Measurements from ENCODE around the gene KRT8.
A peak's percentile ranks its signal among the peaks of the same experiment; 100 is the strongest.

The KRT8 gene

DNA sequence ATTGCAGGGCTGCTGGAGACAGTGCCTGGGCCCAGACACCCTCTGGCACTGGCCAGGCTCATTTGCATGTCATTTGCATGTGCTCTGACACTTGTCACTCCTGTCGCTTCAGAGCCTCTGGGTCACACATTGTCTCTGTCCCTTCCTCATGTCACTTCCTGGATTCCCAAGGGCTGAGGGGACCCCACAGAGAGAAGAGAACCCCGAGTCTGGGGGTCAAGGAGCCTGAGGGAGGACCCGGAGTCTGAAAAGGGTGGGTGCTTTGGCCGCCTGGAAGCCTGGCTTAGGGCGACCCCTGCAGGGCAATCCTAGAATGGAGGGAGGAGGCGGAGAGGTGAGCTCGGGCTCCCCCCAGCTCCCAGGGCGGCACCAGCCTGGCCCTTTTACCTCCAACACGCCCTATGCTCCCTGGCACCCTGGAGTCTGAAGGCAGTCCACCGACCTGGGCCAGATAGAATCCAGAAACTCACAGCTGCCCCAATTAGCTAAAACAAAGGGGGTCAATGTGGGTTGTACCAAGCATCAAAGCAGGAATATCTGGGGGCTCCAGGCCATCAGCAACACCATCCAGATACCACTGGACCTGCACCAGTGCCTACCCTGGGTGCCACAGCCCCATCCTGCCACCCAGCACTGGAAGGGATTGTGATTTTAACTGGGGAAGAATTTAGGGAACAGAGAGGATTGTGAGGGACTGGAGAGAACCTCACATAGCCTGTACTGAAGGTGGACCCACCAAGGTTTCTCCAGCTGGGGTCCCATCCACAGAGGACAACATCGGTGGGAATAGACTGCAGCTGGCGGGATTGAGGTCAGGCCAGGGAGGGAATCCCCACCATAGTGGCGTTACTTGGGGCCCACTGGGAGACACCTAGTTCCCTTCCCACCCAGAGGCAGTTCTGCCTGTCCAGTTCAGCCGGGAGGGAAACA, 34.2 kb downstream of the KRT8 start:
- H3K4me3 ChIP-seq (ENCODE audit: low read depth, low read length): no peak overlapping the region
- TF ChIP-seq, protein P1, sequence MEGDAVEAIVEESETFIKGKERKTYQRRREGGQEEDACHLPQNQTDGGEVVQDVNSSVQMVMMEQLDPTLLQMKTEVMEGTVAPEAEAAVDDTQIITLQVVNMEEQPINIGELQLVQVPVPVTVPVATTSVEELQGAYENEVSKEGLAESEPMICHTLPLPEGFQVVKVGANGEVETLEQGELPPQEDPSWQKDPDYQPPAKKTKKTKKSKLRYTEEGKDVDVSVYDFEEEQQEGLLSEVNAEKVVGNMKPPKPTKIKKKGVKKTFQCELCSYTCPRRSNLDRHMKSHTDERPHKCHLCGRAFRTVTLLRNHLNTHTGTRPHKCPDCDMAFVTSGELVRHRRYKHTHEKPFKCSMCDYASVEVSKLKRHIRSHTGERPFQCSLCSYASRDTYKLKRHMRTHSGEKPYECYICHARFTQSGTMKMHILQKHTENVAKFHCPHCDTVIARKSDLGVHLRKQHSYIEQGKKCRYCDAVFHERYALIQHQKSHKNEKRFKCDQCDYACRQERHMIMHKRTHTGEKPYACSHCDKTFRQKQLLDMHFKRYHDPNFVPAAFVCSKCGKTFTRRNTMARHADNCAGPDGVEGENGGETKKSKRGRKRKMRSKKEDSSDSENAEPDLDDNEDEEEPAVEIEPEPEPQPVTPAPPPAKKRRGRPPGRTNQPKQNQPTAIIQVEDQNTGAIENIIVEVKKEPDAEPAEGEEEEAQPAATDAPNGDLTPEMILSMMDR (IDR thresholded peaks at IDR 0.05; ENCODE audit: low read depth, low read length): peak; percentile 57

DNA sequence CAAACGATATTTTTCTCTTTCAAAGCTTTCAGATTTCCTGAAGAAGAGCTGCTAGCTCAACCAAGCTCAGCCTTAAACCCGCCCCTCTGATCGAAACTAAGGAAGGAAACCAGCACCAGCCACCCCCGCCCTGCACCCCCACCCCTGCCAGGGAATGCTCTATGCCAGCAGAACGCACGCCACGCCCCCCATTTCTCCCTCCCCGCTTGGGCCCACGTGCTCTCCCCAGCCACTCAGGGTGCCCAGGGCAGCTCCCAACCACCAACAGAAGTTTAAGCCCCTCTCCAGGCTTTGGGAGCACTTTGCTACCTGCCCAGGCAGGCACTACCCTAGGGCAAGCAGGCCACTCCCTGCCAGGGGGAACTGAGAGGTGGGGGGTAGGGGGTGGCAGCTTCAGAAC, 37.2 kb downstream of the KRT8 start:
- TF ChIP-seq, protein P1 (IDR thresholded peaks at IDR 0.05; ENCODE audit: low read depth, low read length): no peak
- no peak overlapping the region for H3K4me3 ChIP-seq (ENCODE audit: low read depth, low read length)

- no peak overlapping the region for H3K4me3 ChIP-seq (ENCODE audit: low read depth, low read length)
- TF ChIP-seq, protein P1 (IDR thresholded peaks at IDR 0.05; ENCODE audit: low read depth, low read length): no peak
Measured at GRCh38 chr12:52867152-52867551, 37.7 kb downstream of the KRT8 start.

- H3K4me3 ChIP-seq (ENCODE audit: low read depth, low read length): no peak overlapping the region
- TF ChIP-seq, protein P1 (IDR thresholded peaks at IDR 0.05; ENCODE audit: low read depth, low read length): peak; percentile 98
Measured at GRCh38 chr12:52865090-52865944, 39.6 kb downstream of the KRT8 start.

DNA sequence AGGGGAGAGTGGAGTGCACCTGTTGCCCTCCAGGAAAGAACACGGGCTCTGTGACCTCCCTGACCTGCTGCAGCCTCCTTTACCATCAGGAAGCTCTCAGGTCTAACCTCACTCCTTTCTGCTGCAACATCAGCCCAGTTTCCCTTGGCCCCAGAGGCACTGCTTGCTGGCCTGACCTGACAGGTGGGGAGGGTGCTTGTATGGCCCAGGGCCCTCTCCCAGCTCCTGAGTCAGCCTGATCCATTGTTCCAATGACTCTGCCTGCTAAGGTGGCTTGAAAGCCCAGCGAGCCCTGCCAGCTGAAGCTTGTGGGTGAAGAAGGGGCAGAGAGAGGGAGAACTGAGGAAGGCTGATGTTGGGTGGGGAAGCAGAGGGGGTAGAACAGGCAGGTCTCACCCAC, 42.9 kb downstream of the KRT8 start:
- H3K4me3 ChIP-seq (ENCODE audit: low read depth, low read length): no peak overlapping the region
- TF ChIP-seq, protein P1 (IDR thresholded peaks at IDR 0.05; ENCODE audit: low read depth, low read length): no peak

DNA sequence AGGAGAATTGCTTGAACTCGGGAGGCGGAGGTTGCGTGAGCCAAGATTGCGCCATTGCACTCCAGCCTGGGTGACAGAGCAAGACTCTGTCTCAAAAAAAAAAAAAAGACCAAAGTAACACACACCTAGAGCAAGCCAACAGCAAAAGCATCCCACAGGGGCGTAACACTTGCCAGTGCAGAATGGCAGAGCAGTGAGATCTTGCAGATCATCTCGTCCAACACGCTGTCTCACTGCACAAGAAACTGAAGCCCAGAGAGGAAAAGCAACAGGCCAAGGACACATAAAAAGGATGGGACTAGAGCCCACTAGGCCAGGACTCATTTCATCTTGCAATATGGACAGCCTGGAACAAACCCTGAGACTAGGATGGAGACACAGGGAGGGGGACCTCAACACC, 43.4 kb downstream of the KRT8 start:
- H3K4me3 ChIP-seq (ENCODE audit: low read depth, low read length): no peak overlapping the region
- TF ChIP-seq, protein P1 (IDR thresholded peaks at IDR 0.05; ENCODE audit: low read depth, low read length): no peak
